Brain microvascular endothelial cell (primary cell): ENCODE results near the gene ZDHHC24.

ENCODE experiments used
- DNase-seq: peaks from one replicate; pipeline ENCODE4 v3.0.0-alpha.2; 2020
- H3K27ac ChIP-seq: fragments of 250-450 bp; sonication (Bioruptor Pico); 2 replicates; pipeline ENCODE4 v1.5.1; 2020; ENCODE audit warnings: mild to moderate bottlenecking, moderate library complexity
- H3K27me3 ChIP-seq: fragments of 250-450 bp; sonication (Bioruptor Pico); replicated peaks from 2 replicates; pipeline ENCODE4 v1.5.1; 2020; ENCODE audit warnings: mild to moderate bottlenecking
- H3K36me3 ChIP-seq: fragments of 250-450 bp; sonication (Bioruptor Pico); replicated peaks from 2 replicates; pipeline ENCODE4 v1.5.1; 2020; ENCODE audit warnings: mild to moderate bottlenecking
- H3K4me3 ChIP-seq: 2 replicates; pipeline ENCODE4 v1.5.1; 2011; ENCODE audit warnings: low read depth, mild to moderate bottlenecking, control low read depth, low read length, moderate library complexity
- CTCF ChIP-seq: IDR thresholded peaks from 2 replicates; pipeline ENCODE4 v1.5.1; 2011; ENCODE audit warnings: low read depth, mild to moderate bottlenecking, moderate library complexity, low read length, control low read depth, inconsistent platforms; ENCODE audit errors: missing control alignments
- in situ Hi-C: cut with HindIII; loops from 2 replicates; pipeline ENCODE4 v1.10.0; 2017; ENCODE audit warnings: low sequenced_read_pairs, low pct_ligation_motif_present

ZDHHC24 gene

GRCh38 chr11:66495401-66495854, 50.4 kb downstream of the ZDHHC24 start:
- in situ Hi-C loops, result no loop called here
- peak; percentile 41 for TF ChIP-seq CTCF
- H3K27ac ChIP-seq, result no peak overlapping the region
- DNase-seq, result no peak
- H3K27me3 ChIP-seq, result no peaks in the 10 kb centered on the region
- H3K36me3 ChIP-seq, result peaks cover 34% of the 10 kb centered on the region
- no peak overlapping the region for H3K4me3 ChIP-seq

- Histone ChIP-seq H3K36me3 (peaks cover 34% of the 10 kb centered on the region), H3K27me3 (no peaks in the 10 kb centered on the region), H3K4me3 (no peak overlapping the region), H3K27ac (no peak overlapping the region)
- TF ChIP-seq CTCF, result no peak
- in situ Hi-C loops, result no loop called here
- no peak for DNase-seq
Measured at GRCh38 chr11:66494935-66495334, 50.9 kb downstream of the ZDHHC24 start.

- H3K4me3 ChIP-seq, result no peak overlapping the region
- no peaks in the 10 kb centered on the region for H3K27me3 ChIP-seq
- no peak overlapping the region for H3K27ac ChIP-seq
- peaks cover 34% of the 10 kb centered on the region for H3K36me3 ChIP-seq
- DNase-seq, result no peak
- no peak for TF ChIP-seq CTCF
- in situ Hi-C loops, result no loop called here
Measured at GRCh38 chr11:66494458-66494857, 51.4 kb downstream of the ZDHHC24 start.

- Histone ChIP-seq H3K27ac (no peak overlapping the region), H3K4me3 (no peak overlapping the region), H3K36me3 (peaks cover 30% of the 10 kb centered on the region), H3K27me3 (no peaks in the 10 kb centered on the region)
- in situ Hi-C loops, result no loop called here
- no peak for TF ChIP-seq CTCF
- DNase-seq, result no peak
Measured at GRCh38 chr11:66493130-66493529, 52.7 kb downstream of the ZDHHC24 start.

- peaks cover 34% of the 10 kb centered on the region for H3K36me3 ChIP-seq
Measured at GRCh38 chr11:66492161-66492865, 53.5 kb downstream of the ZDHHC24 start.

More at GRCh38 chr11:66492161-66492865, 53.5 kb downstream of the ZDHHC24 start:
- DNase-seq, result no peak
- Histone ChIP-seq H3K4me3 (no peak overlapping the region), H3K27me3 (no peaks in the 10 kb centered on the region), H3K27ac (no peak overlapping the region)
- in situ Hi-C loops, result no loop called here
- no peak for TF ChIP-seq CTCF
